Hepatocyte (in vitro differentiated cells): ENCODE measurements around the gene TOP1. TPM values are rescaled to one million over a fixed set of nuclear protein-coding genes. Genes with fewer than 3 reads are reported as not detected.

Experiments
- DNase-seq: peaks from one replicate; pipeline ENCODE4 v3.0.0-alpha.2; 2016; ENCODE audit warnings: low spot score
- H2AFZ ChIP-seq: fragments of 200-600 bp; sonication (generic); 2 replicates; pipeline ENCODE4 v1.6.0; 2016; ENCODE audit warnings: antibody characterized with exemption, mild to moderate bottlenecking
- H3K27ac ChIP-seq: fragments of 200-600 bp; sonication (generic); 2 replicates; pipeline ENCODE4 v1.5.1; 2016; ENCODE audit warnings: mild to moderate bottlenecking
- H3K27me3 ChIP-seq: fragments of 200-600 bp; sonication (generic); 2 replicates; pipeline ENCODE4 v1.6.1; 2016
- H3K36me3 ChIP-seq: fragments of 200-600 bp; sonication (generic); replicated peaks from 2 replicates; pipeline ENCODE4 v1.5.1; 2016; ENCODE audit warnings: low read depth; ENCODE audit not compliant: insufficient read depth
- H3K4me1 ChIP-seq: fragments of 200-600 bp; sonication (generic); 2 replicates; pipeline ENCODE4 v1.5.1; 2016; ENCODE audit warnings: mild to moderate bottlenecking, moderate library complexity; ENCODE audit not compliant: insufficient read depth
- H3K4me2 ChIP-seq: fragments of 200-600 bp; sonication (generic); 2 replicates; pipeline ENCODE4 v1.6.0; 2016
- H3K4me3 ChIP-seq: fragments of 200-600 bp; sonication (generic); 2 replicates; pipeline ENCODE4 v1.5.1; 2016; ENCODE audit warnings: mild to moderate bottlenecking
- H3K79me2 ChIP-seq: fragments of 200-600 bp; sonication (generic); 2 replicates; pipeline ENCODE4 v1.6.0; 2017; ENCODE audit warnings: mild to moderate bottlenecking
- H3K9me2 ChIP-seq: fragments of 200-600 bp; sonication (generic); replicated peaks from 2 replicates; pipeline ENCODE4 v1.6.0; 2017; ENCODE audit warnings: mild to moderate bottlenecking; ENCODE audit not compliant: insufficient read depth
- H3K9me3 ChIP-seq: fragments of 200-600 bp; sonication (generic); 2 replicates; pipeline ENCODE4 v1.5.1; 2016; ENCODE audit warnings: low read depth, mild to moderate bottlenecking
- H4K20me1 ChIP-seq: fragments of 200-600 bp; sonication (generic); 2 replicates; pipeline ENCODE4 v1.6.0; 2016; ENCODE audit warnings: mild to moderate bottlenecking; ENCODE audit not compliant: insufficient read depth, poor library complexity, severe bottlenecking
- CTCF ChIP-seq: fragments of 200-600 bp; sonication (generic); IDR thresholded peaks from 2 replicates; pipeline ENCODE4 v1.5.1; 2016; ENCODE audit warnings: antibody characterized with exemption, mild to moderate bottlenecking; ENCODE audit not compliant: poor library complexity
- EZH2 ChIP-seq: fragments of 200-600 bp; sonication (generic); IDR thresholded peaks from 2 replicates; pipeline ENCODE4 v1.6.1; 2016; ENCODE audit warnings: antibody characterized with exemption, mild to moderate bottlenecking, borderline replicate concordance
- EZH2phosphoT487 ChIP-seq: fragments of 200-600 bp; sonication (generic); IDR thresholded peaks from one replicate; pipeline ENCODE4 v1.6.1; 2018; ENCODE audit warnings: antibody characterized with exemption, mild to moderate bottlenecking, low read depth, moderate library complexity; ENCODE audit not compliant: unreplicated experiment, severe bottlenecking
- WGBS: methylation state at CpG from one replicate; pipeline ENCODE4 v1.1.6; 2016; ENCODE audit warnings: low lambda C conversion rate; ENCODE audit errors: missing lambda C conversion rate; 5-methylcytosine and 5-hydroxymethylcytosine counted together
- polyA plus RNA-seq: library from polyadenylated mRNA; unstranded; fragments of >200 nt; fragmentation: Nextera tagmentation; extraction: Ambion mirVana; gene quantifications from 2 replicates; pipeline ENCODE4 v1.2.1, GENCODE V29; 2016
- total RNA-seq: library from RNA; depleted of rRNA; stranded (reverse); fragments of >200 nt; gene quantifications from 2 replicates; pipeline ENCODE4 v1.2.3, GENCODE V29; 2014

The TOP1 gene
- total and polyA plus RNA-seq, 2 experiments from 2014 or later = 28.3 to 38.2 TPM

- WGBS = 93% methylated on average over 2 of the region's 2 CpGs
- Histone ChIP-seq H3K4me1 (peaks cover 11% of the 10 kb centered on the region), H4K20me1 (no peaks in the 10 kb centered on the region), H3K36me3 (peaks cover 9% of the 10 kb centered on the region), H2AFZ (no peak overlapping the region), H3K27ac (no peak overlapping the region), H3K4me3 (no peak overlapping the region), H3K9me2 (no peaks in the 10 kb centered on the region), H3K4me2 (no peak overlapping the region), H3K79me2 (peaks cover 30% of the 10 kb centered on the region), H3K27me3 (no peaks in the 10 kb centered on the region), H3K9me3 (no peaks in the 10 kb centered on the region)
- no peak for DNase-seq
- TF ChIP-seq EZH2phosphoT487 = no peak
Measured at GRCh38 chr20:41082306-41082705, 53.7 kb downstream of the TOP1 start.

GRCh38 chr20:41085606-41086005, 57.0 kb downstream of the TOP1 start:
- no peak overlapping the region for H3K27ac ChIP-seq
- H4K20me1 ChIP-seq = no peaks in the 10 kb centered on the region
- TF ChIP-seq EZH2phosphoT487 (no peak), CTCF (no peak), EZH2 (no peak)
- H2AFZ ChIP-seq = no peak overlapping the region
- H3K79me2 ChIP-seq = peaks cover 13% of the 10 kb centered on the region
- H3K4me1 ChIP-seq = peaks cover 11% of the 10 kb centered on the region
- no peak for DNase-seq
- no peaks in the 10 kb centered on the region for H3K27me3 ChIP-seq
- WGBS = 94% methylated on average over 3 of the region's 3 CpGs
- H3K4me3 ChIP-seq = no peak overlapping the region
- no peak overlapping the region for H3K4me2 ChIP-seq
- no peaks in the 10 kb centered on the region for H3K9me2 ChIP-seq
- peaks cover 9% of the 10 kb centered on the region for H3K36me3 ChIP-seq
- no peaks in the 10 kb centered on the region for H3K9me3 ChIP-seq

- Histone ChIP-seq H3K27me3 (no peaks in the 10 kb centered on the region), H3K4me2 (no peak overlapping the region), H3K27ac (peak overlapping the region; percentile 17), H3K4me1 (peaks cover 11% of the 10 kb centered on the region), H2AFZ (no peak overlapping the region), H4K20me1 (no peaks in the 10 kb centered on the region), H3K9me2 (no peaks in the 10 kb centered on the region), H3K79me2 (peaks cover 16% of the 10 kb centered on the region), H3K9me3 (no peaks in the 10 kb centered on the region), H3K36me3 (peaks cover 8% of the 10 kb centered on the region), H3K4me3 (no peak overlapping the region)
- TF ChIP-seq EZH2phosphoT487 (no peak), CTCF (no peak), EZH2 (no peak)
- 47% methylated on average over 8 of the region's 8 CpGs for WGBS
- peak; percentile 32 for DNase-seq
Measured at GRCh38 chr20:41086402-41087324, 58.0 kb downstream of the TOP1 start.

GRCh38 chr20:41087325-41087685, 58.7 kb downstream of the TOP1 start:
- 53% methylated on average over 1 of the region's 1 CpG for WGBS
- no peak for DNase-seq
- Histone ChIP-seq H3K79me2 (peaks cover 16% of the 10 kb centered on the region), H2AFZ (no peak overlapping the region), H3K4me1 (peaks cover 11% of the 10 kb centered on the region), H3K9me3 (no peaks in the 10 kb centered on the region), H3K4me2 (no peak overlapping the region), H3K36me3 (peaks cover 5% of the 10 kb centered on the region), H4K20me1 (no peaks in the 10 kb centered on the region), H3K9me2 (no peaks in the 10 kb centered on the region), H3K27me3 (no peaks in the 10 kb centered on the region), H3K4me3 (no peak overlapping the region), H3K27ac (peak overlapping the region; percentile 17)
- TF ChIP-seq CTCF = no peak
- no peak for TF ChIP-seq EZH2phosphoT487
- TF ChIP-seq EZH2 = no peak
